T-helper 1 cell treated with Interleukin-12 subunit alpha and Interleukin-12 subunit beta and Interleukin-4 antibody, amounts not matched to agents 30 μg/mL and 1 μg/mL, for 36 hours (primary cell): ENCODE measurements around the gene TMEM132D.

Experiments
- H3K27ac Mint-ChIP-seq: one replicate; pipeline ENCODE4 v1.8.0; 2021; ENCODE audit warnings: mild to moderate bottlenecking, mixed read lengths
- H3K27me3 Mint-ChIP-seq: one replicate; pipeline ENCODE4 v1.8.0; 2021; ENCODE audit warnings: low read depth, mixed read lengths
- H3K36me3 Mint-ChIP-seq: one replicate; pipeline ENCODE4 v1.8.0; 2021; ENCODE audit warnings: low read depth, mixed read lengths
- H3K4me1 Mint-ChIP-seq: one replicate; pipeline ENCODE4 v1.8.0; 2021; ENCODE audit warnings: low read depth, mixed read lengths
- H3K4me3 Mint-ChIP-seq: one replicate; pipeline ENCODE4 v1.8.0; 2021; ENCODE audit warnings: mild to moderate bottlenecking, moderate library complexity, mixed read lengths
- H3K9me3 Mint-ChIP-seq: one replicate; pipeline ENCODE4 v1.8.0; 2021; ENCODE audit warnings: mixed read lengths

Gene TMEM132D

DNA sequence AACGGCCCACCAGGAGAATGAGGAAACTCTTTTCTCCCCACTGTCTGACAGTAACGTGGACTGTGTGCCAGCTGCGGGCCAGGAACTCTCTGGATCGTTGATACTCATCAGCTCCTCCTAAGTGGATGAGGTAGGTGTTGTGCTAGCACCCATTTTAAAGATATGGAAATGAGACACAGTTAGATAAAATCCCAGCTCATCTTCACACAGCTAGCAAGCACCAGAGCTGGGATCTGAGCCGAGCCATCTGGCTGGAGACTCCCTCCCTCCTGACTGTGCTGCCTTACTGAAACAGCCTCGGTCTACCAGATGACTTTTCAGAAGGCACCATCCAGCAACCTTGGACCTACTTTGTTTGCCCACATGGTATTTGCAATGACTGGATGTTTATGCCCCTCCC is 49.2 kb downstream of the TMEM132D start:
- Mint-ChIP-seq H3K4me3 (no peak overlapping the region), H3K4me1 (no peaks in the 10 kb centered on the region), H3K27me3 (no peaks in the 10 kb centered on the region), H3K36me3 (no peaks in the 10 kb centered on the region), H3K9me3 (no peaks in the 10 kb centered on the region), H3K27ac (no peak overlapping the region)

DNA sequence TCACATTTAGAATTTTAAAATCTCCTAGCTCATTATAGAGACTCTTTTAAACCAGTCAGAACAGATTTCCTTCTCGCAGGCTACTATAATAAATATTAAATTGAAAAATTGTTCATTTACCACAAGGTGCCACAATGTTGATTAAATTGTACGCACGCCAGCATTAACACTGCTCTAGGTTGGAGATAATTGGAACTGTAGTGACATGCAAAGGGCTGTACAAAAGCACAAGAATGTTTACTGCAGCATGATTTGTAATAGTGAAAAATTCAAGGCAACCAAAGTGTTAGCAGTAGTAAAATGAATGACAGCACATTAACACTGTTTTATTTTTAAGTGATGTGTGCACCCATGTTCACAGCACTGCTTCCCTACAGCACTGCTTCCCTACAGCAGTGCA is 52.5 kb downstream of the TMEM132D start:
- no peak overlapping the region for H3K4me3 Mint-ChIP-seq
- no peaks in the 10 kb centered on the region for H3K9me3 Mint-ChIP-seq
- no peaks in the 10 kb centered on the region for H3K4me1 Mint-ChIP-seq
- no peak overlapping the region for H3K27ac Mint-ChIP-seq
- H3K36me3 Mint-ChIP-seq, result no peaks in the 10 kb centered on the region
- no peaks in the 10 kb centered on the region for H3K27me3 Mint-ChIP-seq

DNA sequence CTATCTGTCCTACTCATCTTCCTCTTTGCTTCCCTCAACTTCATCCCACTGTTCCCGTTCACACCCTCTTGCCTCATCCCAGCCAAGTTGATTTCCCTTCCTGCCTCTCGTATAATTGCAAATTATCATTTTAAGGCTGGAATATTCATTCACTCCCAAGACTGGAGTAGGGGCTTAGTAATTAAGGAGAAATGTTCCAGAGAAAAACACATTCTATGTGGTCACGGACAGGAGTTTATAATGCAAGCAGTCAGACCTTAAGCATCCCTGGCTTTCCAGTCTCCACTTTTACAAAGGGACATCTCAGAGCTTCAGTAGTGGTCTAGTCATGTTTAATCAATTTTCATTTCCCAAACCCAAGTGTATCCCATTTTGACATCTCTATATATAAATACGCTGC is 54.9 kb downstream of the TMEM132D start:
- H3K36me3 Mint-ChIP-seq, result no peaks in the 10 kb centered on the region
- no peaks in the 10 kb centered on the region for H3K9me3 Mint-ChIP-seq
- H3K4me1 Mint-ChIP-seq, result no peaks in the 10 kb centered on the region
- no peak overlapping the region for H3K27ac Mint-ChIP-seq
- no peaks in the 10 kb centered on the region for H3K27me3 Mint-ChIP-seq
- no peak overlapping the region for H3K4me3 Mint-ChIP-seq

DNA sequence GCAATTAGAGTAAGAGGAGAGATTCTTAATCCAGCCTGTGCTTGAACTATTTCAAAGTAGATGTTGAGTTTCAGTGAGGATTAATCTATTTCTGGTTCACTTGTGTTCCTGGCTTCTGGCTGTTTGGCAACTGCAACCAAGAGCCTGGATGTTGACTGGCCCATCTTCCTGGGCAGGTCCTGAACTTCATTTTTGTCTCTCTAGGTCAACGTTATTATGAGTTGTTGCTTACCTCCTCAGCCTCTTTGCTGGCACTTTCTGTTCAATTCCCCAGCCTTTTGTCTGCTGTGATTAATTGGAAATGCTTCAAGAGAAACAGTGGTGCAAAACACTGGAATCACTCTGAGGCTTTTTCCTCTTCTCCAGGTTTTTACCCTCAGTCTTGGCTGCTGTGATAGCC is 56.8 kb downstream of the TMEM132D start:
- H3K36me3 Mint-ChIP-seq, result no peaks in the 10 kb centered on the region
- H3K27me3 Mint-ChIP-seq, result no peaks in the 10 kb centered on the region
- no peak overlapping the region for H3K27ac Mint-ChIP-seq
- H3K4me3 Mint-ChIP-seq, result no peak overlapping the region
- H3K9me3 Mint-ChIP-seq, result no peaks in the 10 kb centered on the region
- no peaks in the 10 kb centered on the region for H3K4me1 Mint-ChIP-seq

DNA sequence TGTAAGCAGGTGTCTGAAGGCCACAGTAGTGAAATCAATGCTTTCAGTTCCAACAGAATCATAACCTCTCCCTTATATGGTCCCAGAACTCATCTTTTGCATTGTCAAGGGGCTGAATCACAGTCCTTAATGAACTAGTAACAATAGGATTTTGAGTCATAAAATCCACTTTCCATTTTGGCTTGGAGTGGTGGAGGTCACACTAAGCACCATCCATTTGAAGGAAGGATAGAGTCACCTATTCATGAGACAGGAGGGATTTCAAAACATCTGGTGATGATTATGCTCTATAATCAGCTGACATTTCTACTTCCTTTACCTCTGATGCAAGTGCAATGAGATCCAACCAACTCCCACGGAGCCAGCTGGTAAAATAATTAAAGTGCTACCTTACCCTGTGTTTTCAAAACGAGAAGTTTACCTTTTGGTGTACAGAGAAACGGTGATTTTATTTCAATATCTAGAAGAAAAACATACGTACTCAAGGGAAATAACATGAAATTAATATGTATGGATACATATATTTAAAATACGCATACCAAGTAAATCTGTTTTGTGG is 59.1 kb downstream of the TMEM132D start:
- no peaks in the 10 kb centered on the region for H3K27me3 Mint-ChIP-seq
- H3K4me3 Mint-ChIP-seq, result no peak overlapping the region
- no peak overlapping the region for H3K27ac Mint-ChIP-seq
- H3K9me3 Mint-ChIP-seq, result no peaks in the 10 kb centered on the region
- H3K4me1 Mint-ChIP-seq, result no peaks in the 10 kb centered on the region
- H3K36me3 Mint-ChIP-seq, result no peaks in the 10 kb centered on the region

DNA sequence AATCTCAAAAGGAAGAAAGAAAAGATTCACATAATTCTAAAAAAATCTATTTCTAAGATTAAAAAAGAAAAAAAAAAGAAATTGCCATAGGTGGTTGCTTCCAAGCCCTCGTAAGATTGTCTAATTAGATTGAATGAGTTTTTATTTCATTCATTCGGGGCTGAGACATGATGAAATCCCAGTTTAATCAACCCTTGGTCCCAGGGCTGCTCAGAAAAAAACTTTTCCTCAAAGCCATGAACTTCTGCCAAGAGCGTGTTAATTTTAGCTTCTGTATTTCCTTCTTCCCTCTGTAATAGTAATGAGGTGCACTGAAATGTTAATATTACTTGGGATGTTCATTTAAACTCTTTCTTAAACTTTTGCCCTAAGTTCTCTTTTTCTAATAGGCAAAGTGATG is 62.6 kb downstream of the TMEM132D start:
- H3K4me1 Mint-ChIP-seq, result no peaks in the 10 kb centered on the region
- no peaks in the 10 kb centered on the region for H3K36me3 Mint-ChIP-seq
- no peaks in the 10 kb centered on the region for H3K9me3 Mint-ChIP-seq
- H3K4me3 Mint-ChIP-seq, result no peak overlapping the region
- H3K27ac Mint-ChIP-seq, result no peak overlapping the region
- H3K27me3 Mint-ChIP-seq, result no peaks in the 10 kb centered on the region

DNA sequence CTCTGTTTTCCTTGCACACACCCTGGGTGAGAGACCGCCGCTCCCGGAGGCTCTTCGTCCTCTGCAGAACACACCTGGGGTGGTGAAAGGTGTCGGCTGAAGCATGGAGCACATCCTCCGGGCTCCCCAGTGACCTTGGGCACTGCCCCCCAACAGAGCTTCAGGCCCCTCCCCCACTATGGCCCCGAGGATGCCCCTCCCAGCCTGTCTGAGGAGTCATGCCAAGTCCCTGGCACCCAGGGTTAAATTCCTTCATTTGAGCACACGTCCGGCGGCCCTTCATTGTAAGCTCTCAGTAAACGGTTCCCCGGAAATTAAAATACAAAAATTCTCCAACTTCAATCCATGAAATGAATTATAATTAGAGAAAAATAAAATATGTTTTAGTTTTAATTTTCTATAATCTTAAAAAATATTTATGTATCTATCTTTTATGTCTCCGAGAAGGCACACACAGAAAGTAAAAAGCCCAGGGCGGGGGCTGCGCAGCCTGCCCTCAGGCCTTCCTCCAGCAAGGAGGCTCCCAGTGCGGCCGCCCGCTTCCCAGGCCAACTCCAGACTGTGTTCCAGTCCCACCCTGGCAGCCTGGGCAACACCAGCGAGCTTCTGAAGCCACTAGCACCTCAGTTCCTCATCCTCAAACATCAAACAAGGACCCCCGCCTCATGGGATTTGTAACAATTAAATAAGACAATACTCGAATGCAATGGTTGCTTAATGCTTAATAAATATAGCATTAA is 63.5 kb downstream of the TMEM132D start:
- H3K4me3 Mint-ChIP-seq, result no peak overlapping the region
- H3K36me3 Mint-ChIP-seq, result no peaks in the 10 kb centered on the region
- H3K27me3 Mint-ChIP-seq, result no peaks in the 10 kb centered on the region
- no peaks in the 10 kb centered on the region for H3K4me1 Mint-ChIP-seq
- no peaks in the 10 kb centered on the region for H3K9me3 Mint-ChIP-seq
- no peak overlapping the region for H3K27ac Mint-ChIP-seq

DNA sequence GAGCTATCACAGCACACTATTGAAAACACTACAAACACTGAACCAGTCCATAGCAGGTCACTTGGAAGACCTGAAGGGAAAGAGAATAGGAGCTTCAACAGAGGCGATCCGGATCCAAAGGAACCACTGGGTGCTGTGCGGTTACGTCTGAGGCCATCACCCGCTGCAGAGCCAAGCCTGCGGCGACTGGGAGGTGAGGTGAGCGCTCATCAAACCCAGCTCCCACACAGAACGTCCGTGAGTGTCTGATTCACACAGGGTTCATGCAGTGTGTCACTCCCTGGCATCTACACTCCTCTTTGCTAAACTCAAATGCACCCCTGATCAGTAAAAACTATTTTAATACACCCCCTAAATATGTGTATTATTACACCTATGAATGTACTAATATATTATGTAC is 64.1 kb downstream of the TMEM132D start:
- no peaks in the 10 kb centered on the region for H3K4me1 Mint-ChIP-seq
- no peaks in the 10 kb centered on the region for H3K9me3 Mint-ChIP-seq
- no peaks in the 10 kb centered on the region for H3K36me3 Mint-ChIP-seq
- no peak overlapping the region for H3K4me3 Mint-ChIP-seq
- no peak overlapping the region for H3K27ac Mint-ChIP-seq
- no peaks in the 10 kb centered on the region for H3K27me3 Mint-ChIP-seq

DNA sequence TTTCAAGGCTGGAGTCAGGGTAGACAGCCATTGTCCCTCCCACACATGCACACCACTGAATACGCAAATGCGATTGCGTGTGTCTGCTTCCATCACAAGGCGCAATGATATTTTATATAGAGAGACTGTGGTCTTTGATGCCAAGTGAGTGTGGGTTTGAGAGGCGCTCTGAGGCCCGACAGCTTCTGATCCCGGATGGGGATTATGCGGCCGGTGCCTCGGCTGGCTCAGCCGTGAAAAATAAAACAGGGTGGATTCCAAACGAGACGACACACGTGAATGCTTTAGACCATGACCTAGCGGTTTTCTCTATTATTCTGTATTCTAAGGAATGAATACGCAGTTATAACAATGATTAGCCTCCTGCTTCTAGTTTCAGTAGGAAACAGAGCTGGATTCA is 72.5 kb downstream of the TMEM132D start:
- Mint-ChIP-seq H3K27ac (no peak overlapping the region), H3K9me3 (peaks cover 10% of the 10 kb centered on the region), H3K36me3 (no peaks in the 10 kb centered on the region), H3K27me3 (no peaks in the 10 kb centered on the region), H3K4me1 (no peaks in the 10 kb centered on the region), H3K4me3 (no peak overlapping the region)

DNA sequence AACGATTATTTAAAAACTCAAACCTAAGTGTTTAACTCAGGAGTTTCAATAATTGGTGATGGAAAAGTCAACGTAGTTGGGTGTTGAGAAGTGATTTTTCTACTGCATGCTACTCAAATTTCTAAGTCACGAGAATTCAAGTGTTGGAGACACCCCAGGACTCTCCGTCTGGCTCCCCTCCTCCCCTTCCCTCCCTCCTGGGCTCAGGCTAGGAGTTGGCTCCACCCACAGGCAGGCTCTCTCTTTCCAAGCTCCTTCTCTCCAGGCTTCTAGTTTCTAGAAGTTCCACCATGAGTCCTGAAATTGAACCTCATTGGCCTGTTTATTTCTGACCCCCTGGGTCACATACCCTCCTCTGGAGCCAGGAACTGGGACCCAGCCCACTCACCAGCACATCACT is 73.0 kb downstream of the TMEM132D start:
- Mint-ChIP-seq H3K27ac (no peak overlapping the region), H3K4me1 (no peaks in the 10 kb centered on the region), H3K9me3 (peaks cover 10% of the 10 kb centered on the region), H3K4me3 (no peak overlapping the region), H3K36me3 (no peaks in the 10 kb centered on the region), H3K27me3 (no peaks in the 10 kb centered on the region)

DNA sequence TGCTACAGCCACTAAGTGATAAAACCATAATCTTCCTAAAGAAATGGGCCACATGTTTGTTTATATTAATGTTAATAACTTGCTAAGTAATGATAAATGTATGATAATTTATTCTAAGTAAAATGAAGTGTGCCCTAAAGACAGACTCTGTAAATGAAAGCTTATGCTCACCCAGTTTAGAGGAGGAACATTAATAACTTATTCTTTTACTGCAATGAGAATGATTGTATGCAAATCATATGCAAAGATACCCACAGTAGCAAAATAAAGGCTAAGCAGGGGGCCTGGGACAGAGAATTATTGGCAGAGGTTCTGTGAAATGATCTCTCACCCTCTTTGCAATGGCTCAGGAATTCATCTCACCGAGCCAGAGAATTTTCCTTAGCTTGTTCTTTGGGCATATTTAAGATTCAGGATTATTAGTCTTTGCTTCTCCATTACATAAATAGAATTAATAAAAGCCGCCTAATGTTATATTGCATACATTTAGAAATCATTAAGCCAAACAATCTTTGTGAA is 75.9 kb downstream of the TMEM132D start:
- H3K4me1 Mint-ChIP-seq, result no peaks in the 10 kb centered on the region
- no peak overlapping the region for H3K4me3 Mint-ChIP-seq
- H3K27ac Mint-ChIP-seq, result no peak overlapping the region
- no peaks in the 10 kb centered on the region for H3K36me3 Mint-ChIP-seq
- no peaks in the 10 kb centered on the region for H3K27me3 Mint-ChIP-seq
- peaks cover 17% of the 10 kb centered on the region for H3K9me3 Mint-ChIP-seq

DNA sequence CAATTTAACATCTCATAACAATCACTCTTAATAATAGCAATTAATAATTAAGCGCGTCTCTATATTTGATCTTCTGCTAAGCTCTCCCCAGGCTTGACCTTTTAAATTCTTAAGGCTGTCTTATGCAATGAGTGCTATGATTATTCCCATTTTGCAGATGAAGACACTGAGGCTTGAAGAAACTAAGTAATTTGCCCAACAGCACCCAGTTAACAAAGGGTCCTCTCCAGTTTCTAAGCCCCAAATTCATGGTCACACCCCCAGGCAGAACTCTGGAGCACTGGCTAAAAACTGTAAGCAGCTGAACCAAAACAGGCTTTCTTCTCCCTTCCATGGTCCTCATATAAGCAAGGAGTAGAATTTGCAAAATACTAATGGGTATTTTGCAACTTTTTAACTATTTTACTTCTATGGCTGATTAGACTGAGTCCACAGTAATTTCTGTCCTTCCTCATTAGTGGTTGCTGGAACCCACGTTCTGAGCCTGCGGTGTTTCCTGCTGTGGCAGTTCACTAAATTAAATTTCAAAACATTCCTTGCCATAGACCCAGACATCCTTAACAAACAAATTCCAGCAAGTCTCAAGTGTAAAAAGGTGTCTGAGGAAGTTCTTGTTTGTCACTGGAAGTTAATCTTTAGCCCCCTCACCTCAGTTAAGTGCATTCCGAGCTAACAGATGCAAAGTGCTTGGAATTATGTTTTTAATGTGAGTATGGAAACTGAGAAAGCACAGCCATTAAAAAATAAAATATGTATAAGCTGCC is 76.5 kb downstream of the TMEM132D start:
- Mint-ChIP-seq H3K36me3 (no peaks in the 10 kb centered on the region), H3K27ac (no peak overlapping the region), H3K27me3 (no peaks in the 10 kb centered on the region), H3K4me3 (no peak overlapping the region), H3K4me1 (no peaks in the 10 kb centered on the region), H3K9me3 (peaks cover 20% of the 10 kb centered on the region)

DNA sequence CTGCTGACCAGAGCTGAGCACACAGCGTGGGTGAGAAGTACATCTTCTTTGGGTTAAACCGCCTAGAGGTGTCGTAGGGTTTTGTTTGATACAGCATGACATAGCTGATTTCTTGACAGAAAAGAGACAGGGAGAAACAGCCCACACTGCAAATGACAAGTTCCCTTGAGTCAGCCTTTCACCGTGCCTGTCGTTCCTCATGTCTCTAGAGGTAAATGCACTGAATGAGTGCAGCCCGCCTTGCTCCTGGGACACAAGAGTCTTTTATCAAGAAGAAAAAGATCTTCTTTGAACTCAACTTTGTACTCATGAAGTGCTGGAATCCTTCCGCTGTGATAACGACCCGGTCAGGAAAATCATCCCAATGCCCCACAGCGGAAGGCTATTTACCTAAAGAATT is 77.6 kb downstream of the TMEM132D start:
- Mint-ChIP-seq H3K9me3 (peaks cover 25% of the 10 kb centered on the region), H3K36me3 (no peaks in the 10 kb centered on the region), H3K27me3 (no peaks in the 10 kb centered on the region), H3K4me3 (no peak overlapping the region), H3K4me1 (no peaks in the 10 kb centered on the region), H3K27ac (no peak overlapping the region)

DNA sequence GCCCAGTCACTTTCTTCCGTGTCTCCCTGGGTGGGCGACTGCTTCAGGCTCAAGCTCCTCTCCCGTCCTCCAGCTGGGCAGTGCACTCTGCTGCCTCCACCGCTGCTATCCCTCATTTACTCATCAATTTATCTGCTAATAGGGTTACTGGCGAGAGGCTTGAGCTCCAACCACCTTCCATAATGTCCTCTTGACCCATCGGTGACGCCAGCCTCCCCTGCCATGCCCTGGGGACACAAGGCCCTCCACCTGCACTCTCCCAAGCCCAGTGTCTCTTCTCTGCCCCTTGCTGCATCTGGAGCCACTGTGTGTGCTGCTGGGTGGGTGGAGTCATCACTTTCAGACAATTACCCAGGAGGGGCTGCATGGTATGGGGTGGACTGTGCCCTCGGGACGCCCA is 78.5 kb downstream of the TMEM132D start:
- Mint-ChIP-seq H3K4me3 (no peak overlapping the region), H3K27me3 (no peaks in the 10 kb centered on the region), H3K4me1 (no peaks in the 10 kb centered on the region), H3K9me3 (peaks cover 24% of the 10 kb centered on the region), H3K36me3 (no peaks in the 10 kb centered on the region), H3K27ac (no peak overlapping the region)

DNA sequence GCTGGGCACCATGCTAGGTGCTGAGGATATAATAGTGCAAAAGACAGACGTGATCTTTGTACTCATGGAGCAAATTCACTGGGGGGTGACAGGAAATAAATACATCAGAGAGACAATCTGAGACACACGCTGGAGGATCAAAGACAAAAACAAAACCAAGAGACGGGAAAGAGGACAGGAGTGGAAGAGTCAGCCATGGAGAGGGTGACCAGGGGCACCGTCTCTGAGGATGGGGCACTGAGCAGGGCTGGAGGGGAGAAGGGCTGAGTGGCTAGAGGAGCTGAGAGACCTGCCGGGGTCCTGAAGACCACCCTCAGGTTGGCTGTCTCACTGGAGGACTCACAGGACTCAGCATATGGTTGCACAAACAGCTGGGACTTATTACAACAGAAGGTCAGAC is 81.9 kb downstream of the TMEM132D start:
- Mint-ChIP-seq H3K4me1 (no peaks in the 10 kb centered on the region), H3K4me3 (no peak overlapping the region), H3K27me3 (no peaks in the 10 kb centered on the region), H3K9me3 (peaks cover 15% of the 10 kb centered on the region), H3K27ac (no peak overlapping the region), H3K36me3 (no peaks in the 10 kb centered on the region)
